SK-N-SH treated with all-trans-retinoic acid at 6 μM for 48 hours (cell line): Measurements from ENCODE around the gene WFDC10B.
"Not testable (repeated sequence)": the region's sequence is repeated elsewhere in the genome, so short reads cannot be mapped to it uniquely, and the experiment has no call there.

Experiments
- ARNTL ChIP-seq: fragments of 450-650 bp; formaldehyde crosslinking; IDR thresholded peaks from 2 replicates; pipeline ENCODE4 v1.5.0; 2020; ENCODE audit warnings: low read depth, mild to moderate bottlenecking, moderate library complexity, borderline replicate concordance
- CSDC2 ChIP-seq: fragments of 250-450 bp; sonication (Bioruptor Pico); IDR thresholded peaks from 2 replicates; pipeline ENCODE4 v1.5.0; 2020; ENCODE audit warnings: mild to moderate bottlenecking, moderate library complexity
- TOX ChIP-seq: fragments of 250-450 bp; sonication (Bioruptor Pico); IDR thresholded peaks from 2 replicates; pipeline ENCODE4 v1.8.0; 2021; ENCODE audit warnings: mild to moderate bottlenecking, moderate library complexity, borderline replicate concordance
- ZFP3 ChIP-seq: fragments of 250-450 bp; sonication (Bioruptor Pico); IDR thresholded peaks from 2 replicates; pipeline ENCODE4 v1.5.0; 2020; ENCODE audit warnings: mild to moderate bottlenecking, moderate library complexity
- ZFP30 ChIP-seq: fragments of 450-650 bp; formaldehyde crosslinking; IDR thresholded peaks from 2 replicates; pipeline ENCODE4 v1.5.0; 2022; ENCODE audit warnings: mild to moderate bottlenecking, moderate library complexity

DNA sequence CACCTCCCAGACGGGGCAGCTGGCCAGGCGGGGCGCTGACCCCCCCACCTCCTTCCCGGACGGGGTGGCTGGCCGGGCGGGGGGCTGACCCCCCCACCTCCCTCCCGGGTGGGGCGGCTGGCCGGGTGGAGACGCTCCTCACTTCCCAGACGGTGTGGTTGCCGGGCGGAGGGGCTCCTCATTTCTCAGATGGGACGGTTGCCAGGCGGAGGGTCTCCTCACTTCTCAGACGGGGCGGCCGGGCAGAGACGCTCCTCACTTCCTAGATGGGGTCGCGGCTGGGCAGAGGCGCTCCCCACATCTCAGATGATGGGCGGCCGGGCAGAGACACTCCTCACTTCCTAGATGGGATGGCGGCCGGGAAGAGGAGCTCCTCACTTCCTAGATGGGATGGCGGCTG, 59.0 kb downstream of the WFDC10B start:
- TF ChIP-seq CSDC2 (CRISPR knock-in tag); ZFP3 (CRISPR knock-in tag); TOX (CRISPR knock-in tag); ARNTL; ZFP30 (CRISPR knock-in tag): not testable (repeated sequence)
